Measurements from ENCODE around the gene IGSF21.

- TF ChIP-seq, protein P1, sequence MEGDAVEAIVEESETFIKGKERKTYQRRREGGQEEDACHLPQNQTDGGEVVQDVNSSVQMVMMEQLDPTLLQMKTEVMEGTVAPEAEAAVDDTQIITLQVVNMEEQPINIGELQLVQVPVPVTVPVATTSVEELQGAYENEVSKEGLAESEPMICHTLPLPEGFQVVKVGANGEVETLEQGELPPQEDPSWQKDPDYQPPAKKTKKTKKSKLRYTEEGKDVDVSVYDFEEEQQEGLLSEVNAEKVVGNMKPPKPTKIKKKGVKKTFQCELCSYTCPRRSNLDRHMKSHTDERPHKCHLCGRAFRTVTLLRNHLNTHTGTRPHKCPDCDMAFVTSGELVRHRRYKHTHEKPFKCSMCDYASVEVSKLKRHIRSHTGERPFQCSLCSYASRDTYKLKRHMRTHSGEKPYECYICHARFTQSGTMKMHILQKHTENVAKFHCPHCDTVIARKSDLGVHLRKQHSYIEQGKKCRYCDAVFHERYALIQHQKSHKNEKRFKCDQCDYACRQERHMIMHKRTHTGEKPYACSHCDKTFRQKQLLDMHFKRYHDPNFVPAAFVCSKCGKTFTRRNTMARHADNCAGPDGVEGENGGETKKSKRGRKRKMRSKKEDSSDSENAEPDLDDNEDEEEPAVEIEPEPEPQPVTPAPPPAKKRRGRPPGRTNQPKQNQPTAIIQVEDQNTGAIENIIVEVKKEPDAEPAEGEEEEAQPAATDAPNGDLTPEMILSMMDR (IDR thresholded peaks at IDR 0.05; ENCODE audit: low read depth, low read length, poor library complexity, severe bottlenecking), result no peak
- no peak for TF ChIP-seq EZH2phosphoT487 (IDR thresholded peaks at IDR 0.05; ENCODE audit: borderline replicate concordance, low read length)
Observed at GRCh38 chr1:18339161-18339560, 231.6 kb downstream of the IGSF21 start.
